NCI-H446 (cell line): ENCODE measurements around the gene ZNF484.
"Not testable (repeated sequence)": the region's sequence is repeated elsewhere in the genome, so short reads cannot be mapped to it uniquely, and the experiment has no call there.

Experiments used
- DNase-seq, 2 experiments: peaks; one replicate each; lab custom pipeline; 2025; lab: John Stamatoyannopoulos, UW

The ZNF484 gene

GRCh38 chr9:92877531-92878430, at the start of gene ZNF484:
ZNF484 (minus strand) TSS chr9:92878038; CDS start chr9:92875029, 3,009 bp downstream.
- peak; percentile 85 to 96 for DNase-seq

DNA sequence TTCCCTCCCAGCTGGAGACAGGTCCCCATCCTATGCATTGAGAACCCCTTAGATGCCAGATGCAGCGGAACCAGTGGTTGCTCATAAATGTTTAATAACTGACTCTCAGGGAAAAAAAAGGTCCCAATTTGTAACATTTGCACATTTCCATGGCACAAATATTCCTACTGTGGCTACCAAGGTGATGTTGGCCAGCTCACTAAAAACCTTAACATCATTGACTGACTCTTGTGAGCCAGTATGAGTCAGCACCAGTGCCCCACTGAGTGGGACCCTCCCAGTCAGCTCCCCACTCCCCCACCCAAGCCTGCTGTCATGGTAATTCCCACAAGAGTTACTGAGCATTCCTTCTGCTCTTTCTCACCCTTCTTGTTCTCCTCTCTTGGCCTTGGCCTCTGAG, 42.6 kb upstream of the ZNF484 start:
- no peak for DNase-seq

- no peak for DNase-seq
Observed at GRCh38 chr9:92917176-92917800, 39.5 kb upstream of the ZNF484 start.

DNA sequence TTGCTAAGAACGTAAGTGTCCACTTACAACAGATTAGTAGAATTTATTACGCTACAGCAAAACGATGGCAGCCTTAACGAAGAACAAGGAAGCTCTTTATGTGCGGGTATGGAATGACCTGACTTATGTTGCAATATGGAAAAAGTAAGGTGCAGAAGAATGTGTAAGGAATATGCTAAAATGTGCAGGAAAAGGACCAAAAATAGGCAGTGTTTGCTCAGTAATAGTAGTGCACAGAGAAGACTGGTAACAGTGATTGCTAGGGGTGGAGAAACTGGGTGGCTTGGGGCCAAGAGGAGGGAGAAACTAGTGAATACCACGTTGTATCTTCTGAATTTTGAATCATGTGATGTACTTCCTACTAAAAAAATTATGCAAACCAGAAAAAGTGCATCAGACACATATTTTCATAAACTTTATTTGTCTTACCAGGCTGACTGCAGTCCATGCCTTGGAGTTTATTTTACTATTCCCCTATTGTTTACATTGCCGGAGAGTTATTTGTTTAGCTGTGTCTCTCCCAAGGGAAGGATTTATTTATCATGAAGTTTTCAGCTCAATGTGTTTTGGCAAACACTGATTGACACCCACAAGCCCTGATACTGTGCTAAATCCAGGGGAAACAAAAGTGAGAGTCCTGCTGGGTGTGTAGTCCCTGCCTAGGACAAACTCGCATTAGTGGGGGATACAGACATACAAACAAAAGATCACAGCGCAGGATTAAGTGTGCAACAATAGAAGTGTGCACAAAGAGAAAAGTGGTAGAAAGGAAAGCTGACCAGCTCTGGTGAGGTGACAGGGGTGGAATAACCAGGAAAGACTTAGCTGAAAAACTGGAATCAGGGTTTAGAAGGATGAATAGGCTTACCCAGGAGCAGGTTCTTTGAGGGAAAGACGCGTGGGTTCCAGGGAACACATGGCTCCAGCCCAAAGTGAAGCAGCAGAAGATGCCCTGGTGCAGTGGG, 34.0 kb upstream of the ZNF484 start:
- DNase-seq: no peak

GRCh38 chr9:92905137-92905536, 27.3 kb upstream of the ZNF484 start:
- DNase-seq: not testable (repeated sequence)

- no peak for DNase-seq
Observed at GRCh38 chr9:92897323-92897722, 19.5 kb upstream of the ZNF484 start.

DNA sequence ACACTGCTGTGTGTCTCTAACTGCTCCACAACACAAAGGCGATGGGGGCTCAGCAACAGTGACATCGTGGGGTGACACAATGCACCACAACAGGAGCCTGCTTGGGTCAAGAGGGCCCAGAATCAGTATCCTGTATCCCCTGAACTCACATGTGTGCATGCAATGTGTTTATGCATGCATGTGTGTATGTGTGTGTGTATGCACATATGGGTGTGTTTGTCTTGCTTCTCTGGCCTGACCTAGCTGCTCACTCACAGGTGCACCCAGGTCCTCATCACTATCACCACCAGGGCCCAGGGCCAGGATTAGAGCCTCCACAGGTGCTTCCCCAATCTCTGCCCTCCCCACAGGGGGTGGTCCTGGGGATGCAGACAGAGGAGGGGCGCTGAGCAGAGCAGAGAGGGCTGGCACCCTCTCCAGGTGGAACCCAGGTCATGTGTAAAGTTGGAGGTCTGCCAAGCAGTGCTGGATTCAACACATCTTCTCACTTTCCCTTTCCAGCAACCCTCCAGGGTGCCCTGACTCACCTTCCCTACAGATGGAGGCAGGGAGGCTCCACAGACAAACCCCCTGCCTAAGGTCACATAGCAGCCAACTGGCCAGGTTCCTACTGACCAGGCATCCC, 18.1 kb upstream of the ZNF484 start:
- no peak for DNase-seq

DNA sequence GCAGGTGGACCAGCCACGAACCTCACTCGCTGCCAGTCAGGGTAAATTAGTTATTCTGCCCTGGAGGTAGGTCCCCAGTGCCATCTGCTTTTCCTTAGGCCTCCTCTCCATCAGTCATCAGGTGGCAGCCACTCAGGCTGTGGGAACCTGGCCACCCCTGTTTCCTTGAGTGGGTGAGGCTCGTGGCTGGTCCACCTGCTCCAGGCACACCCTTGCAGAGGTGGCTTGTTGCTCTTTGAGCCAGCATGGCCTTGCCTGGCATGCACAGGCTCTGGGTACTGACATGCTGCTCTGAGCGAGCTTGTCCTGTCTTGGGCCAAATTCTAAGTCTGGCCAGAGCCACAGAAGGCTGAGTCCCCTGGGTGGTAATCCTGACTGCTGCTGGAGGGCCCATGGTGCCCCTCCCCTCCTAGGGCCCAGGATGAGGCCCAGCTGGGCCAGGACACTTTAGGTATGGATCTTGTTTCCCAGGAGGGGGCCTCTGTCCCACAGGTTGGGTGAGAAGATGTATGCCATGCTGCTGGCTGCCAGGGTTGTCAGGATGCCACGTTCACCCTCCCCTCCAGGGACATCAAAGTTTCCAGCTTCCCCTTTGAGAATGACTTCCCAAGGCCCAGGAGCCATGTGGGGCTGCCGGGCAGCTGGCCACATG, 17.0 kb upstream of the ZNF484 start:
- DNase-seq: no peak

DNA sequence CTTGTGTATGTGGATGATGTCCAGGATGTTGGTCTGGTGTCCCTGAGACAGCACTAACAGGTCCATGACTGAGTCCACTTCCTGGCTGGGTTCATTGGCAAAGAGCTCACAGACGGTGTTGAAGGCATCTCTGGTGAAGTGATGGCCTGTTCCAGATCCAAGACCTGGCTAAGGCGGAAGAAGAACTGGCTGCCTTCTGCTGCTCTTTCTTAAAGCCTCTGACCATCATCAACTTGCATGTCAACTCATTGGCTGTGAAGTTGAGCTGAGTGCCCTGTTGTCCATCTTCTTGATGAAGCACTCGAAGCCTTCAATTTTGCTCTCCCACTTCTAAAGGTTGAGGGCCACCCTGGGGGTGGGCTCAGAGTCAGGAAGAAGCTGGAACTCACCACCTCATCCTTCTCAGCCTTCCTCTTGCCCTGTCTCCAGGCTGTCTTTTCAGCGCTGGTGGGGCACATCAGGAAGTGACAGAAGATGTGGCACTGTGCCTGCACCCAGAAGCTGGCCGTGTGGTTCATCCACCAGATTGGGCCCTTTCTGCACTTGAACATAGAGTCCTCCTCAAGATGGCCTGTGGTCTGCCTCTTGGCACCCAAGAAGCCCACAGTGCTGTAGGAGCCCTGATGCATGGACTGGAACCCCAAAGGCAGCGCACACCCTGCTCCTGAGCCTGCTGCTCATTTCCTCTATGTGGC, 16.2 kb upstream of the ZNF484 start:
- DNase-seq: not testable (repeated sequence)

GRCh38 chr9:92892276-92892675, 14.4 kb upstream of the ZNF484 start:
- DNase-seq: not testable (repeated sequence)

GRCh38 chr9:92890761-92891160, 12.9 kb upstream of the ZNF484 start:
- no peak for DNase-seq

- peak in 1 of 2 experiments; percentile 8 for DNase-seq
Observed at GRCh38 chr9:92887880-92888338, 10.1 kb upstream of the ZNF484 start.

GRCh38 chr9:92886846-92887610, 9.2 kb upstream of the ZNF484 start:
- DNase-seq: peak in 1 of 2 experiments; percentile 20

DNA sequence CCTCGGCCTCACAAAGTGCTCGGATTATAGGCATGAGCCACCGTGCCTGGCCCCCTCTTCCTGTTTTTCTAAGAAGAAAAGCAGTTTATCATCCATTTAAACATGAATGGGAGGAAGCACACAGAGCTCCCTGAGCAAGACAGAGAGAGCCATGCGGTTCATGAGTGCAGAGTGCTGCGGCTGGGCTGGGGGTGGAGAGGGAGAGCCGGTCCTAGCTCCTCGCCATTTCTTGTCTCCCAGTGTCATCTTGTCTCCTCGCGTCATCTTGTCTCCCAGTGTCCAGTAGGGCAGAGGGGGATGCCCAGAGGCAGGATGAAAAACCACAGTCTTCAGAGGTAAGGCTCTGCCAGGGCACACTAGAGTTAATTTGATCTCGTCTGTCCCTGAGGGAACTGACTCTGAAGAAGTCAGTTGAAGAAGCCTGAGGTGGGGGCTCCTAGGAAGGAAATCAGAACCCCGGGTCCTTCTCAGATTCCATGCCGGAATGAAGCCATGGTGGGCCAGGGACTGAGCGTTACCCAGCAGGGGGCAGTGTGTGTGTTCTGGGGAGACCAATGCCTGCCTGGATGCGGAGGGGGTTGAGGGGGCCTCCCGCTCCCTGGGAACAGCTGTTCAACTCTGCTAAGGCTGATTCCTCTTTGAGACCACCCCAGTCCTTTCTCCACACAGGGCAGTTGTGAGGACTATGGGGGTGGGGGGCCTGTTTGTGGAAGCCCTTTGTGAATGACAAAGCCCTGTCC, 6.0 kb upstream of the ZNF484 start:
- DNase-seq: not testable (repeated sequence)

DNA sequence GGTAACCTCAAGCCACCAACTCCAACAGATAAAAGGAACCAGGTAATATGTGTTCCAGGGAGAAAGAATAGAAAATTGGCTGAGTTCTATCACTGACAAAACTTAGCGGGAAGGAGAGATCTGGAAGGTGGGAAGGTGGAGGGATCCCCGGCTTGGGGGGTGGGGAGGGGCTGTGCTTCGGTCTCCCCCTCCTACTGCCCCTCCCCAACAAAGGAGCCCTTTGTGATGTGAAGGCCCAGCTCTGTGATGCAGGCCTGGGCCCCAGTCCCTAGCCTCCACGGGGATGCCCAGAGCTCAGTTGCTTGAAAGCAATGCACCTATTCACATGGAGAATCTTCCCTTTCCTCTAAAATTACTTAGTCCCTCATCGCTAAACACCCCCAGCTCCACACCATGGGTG, 4.4 kb upstream of the ZNF484 start:
- DNase-seq: no peak

DNA sequence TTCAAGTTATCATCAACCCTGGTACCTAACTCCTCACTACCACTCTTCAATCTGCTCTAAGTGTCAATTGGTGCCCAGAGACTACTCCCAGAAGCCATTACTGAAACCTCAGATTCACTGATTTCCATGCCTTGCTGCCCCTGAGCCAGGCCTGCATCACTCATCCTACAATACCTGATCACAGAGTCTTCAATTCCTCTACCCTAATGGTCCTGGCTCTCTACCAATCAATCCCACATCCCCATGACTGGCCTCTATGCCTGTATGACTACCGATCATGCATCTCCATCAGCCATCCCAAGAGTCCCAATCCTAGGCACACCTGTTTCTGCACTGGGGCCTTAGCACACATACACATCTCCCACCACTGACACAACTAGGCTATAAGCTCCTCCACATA, 2.5 kb downstream of the ZNF484 start:
- no peak for DNase-seq

DNA sequence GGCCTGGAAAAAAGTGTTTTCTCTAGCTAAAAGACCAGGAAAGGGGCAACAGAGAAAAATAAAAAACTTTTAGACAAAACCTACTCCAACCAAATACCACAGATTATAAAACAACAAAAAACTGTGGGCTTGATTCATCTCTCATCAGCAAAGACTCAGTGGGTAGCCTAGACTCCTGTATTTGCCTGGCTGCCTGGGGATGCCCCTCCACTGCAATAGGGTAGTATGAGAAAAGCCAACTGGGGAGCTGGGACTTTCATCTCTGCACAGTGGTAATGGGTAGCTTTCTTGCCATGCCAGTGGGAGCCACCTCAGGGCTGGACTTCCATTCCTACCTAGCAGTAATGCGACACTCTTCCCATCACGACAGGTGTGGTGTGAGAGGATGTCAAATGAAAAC, 7.5 kb downstream of the ZNF484 start:
- no peak for DNase-seq

DNA sequence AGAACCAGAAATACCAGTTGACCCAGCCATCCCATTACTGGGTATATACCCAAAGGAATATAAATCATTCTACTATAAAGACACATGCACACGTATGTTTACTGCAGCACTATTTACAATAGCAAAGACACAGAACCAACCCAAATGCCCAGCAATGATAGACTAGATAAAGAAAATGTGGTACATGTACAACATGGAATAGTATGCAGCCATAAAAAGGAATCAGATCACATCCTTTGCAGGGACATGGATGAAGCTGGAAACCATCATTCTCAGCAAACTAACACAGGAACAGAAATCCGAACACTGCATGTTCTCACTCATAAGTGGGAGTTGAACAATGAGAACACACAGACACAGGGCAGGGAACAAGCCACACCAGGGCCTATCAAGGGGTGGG, 11.2 kb downstream of the ZNF484 start:
- not testable (repeated sequence) for DNase-seq

DNA sequence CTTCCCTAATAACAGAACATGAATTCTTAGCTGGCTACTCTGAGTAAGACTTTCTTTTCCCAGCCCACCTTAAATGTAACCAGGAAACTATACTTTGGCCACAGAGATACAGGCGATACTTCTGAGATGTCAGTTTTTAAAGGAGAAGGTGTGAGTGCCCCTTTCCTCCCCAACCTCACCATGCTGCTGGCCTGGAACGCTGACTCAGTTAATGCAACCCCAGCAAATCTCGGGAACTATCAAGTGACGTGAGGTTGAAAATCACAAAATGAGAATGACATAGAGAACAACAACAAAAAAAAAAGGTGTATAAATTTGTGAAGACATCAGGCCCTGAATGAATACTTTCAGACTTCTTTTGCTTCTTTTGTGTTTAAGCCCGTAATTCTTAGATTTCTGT, 13.7 kb downstream of the ZNF484 start:
- DNase-seq: no peak
